ENCODE data around the gene CHST12. TPM values are rescaled to one million over a fixed set of nuclear protein-coding genes. Genes with fewer than 3 reads are reported as not detected.

CHST12 gene
- total RNA-seq, 1 donor from 2014 or later, result 22.4 TPM

DNA sequence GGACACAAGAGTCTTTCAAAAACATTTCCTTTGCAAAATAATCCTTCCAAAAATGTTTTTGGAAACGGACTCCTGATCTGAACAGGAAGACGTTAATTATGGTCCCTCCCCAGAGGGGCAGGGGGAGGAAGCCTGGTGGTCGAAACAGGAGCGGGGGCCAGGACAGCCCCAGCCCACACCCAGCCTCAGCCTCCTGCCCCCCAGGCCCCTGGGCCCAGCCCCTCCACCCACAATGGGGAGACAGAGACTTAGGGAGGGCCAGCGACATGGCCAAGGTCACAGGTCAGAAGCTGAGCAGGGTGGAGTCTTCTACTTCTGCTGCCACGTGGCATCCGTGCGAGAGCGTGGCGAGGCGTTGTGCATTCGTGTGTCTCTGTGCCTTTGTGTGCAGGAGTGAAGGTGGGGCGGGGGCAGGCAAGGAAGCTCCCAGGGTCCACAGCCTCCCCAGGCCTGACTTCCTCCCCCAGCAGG is 86.8 kb downstream of the CHST12 start:
- no peak for TF ChIP-seq CTCF (conservative IDR thresholded peaks at IDR 0.05)
- DNase-seq (ENCODE audit: extremely low spot score, unreplicated experiment), result no peak
- Mint-ChIP-seq H3K4me3 (no peak overlapping the region), H3K36me3 (no peaks in the 10 kb centered on the region), H3K27me3 (no peaks in the 10 kb centered on the region), H3K27ac (no peak overlapping the region), H3K4me1 (ENCODE audit: unreplicated experiment) (peaks cover 17% of the 10 kb centered on the region), H3K9me3 (no peaks in the 10 kb centered on the region)

- no peaks in the 10 kb centered on the region for H3K27me3 Mint-ChIP-seq
- no peak for DNase-seq (ENCODE audit: extremely low spot score, unreplicated experiment)
- H3K9me3 Mint-ChIP-seq, result no peaks in the 10 kb centered on the region
- TF ChIP-seq CTCF (conservative IDR thresholded peaks at IDR 0.05), result no peak
- H3K36me3 Mint-ChIP-seq, result no peaks in the 10 kb centered on the region
- H3K4me1 Mint-ChIP-seq (ENCODE audit: unreplicated experiment), result peaks cover 17% of the 10 kb centered on the region
- H3K27ac Mint-ChIP-seq, result no peak overlapping the region
- no peak overlapping the region for H3K4me3 Mint-ChIP-seq
Measured at GRCh38 chr7:2492038-2492437, 88.6 kb downstream of the CHST12 start.

DNA sequence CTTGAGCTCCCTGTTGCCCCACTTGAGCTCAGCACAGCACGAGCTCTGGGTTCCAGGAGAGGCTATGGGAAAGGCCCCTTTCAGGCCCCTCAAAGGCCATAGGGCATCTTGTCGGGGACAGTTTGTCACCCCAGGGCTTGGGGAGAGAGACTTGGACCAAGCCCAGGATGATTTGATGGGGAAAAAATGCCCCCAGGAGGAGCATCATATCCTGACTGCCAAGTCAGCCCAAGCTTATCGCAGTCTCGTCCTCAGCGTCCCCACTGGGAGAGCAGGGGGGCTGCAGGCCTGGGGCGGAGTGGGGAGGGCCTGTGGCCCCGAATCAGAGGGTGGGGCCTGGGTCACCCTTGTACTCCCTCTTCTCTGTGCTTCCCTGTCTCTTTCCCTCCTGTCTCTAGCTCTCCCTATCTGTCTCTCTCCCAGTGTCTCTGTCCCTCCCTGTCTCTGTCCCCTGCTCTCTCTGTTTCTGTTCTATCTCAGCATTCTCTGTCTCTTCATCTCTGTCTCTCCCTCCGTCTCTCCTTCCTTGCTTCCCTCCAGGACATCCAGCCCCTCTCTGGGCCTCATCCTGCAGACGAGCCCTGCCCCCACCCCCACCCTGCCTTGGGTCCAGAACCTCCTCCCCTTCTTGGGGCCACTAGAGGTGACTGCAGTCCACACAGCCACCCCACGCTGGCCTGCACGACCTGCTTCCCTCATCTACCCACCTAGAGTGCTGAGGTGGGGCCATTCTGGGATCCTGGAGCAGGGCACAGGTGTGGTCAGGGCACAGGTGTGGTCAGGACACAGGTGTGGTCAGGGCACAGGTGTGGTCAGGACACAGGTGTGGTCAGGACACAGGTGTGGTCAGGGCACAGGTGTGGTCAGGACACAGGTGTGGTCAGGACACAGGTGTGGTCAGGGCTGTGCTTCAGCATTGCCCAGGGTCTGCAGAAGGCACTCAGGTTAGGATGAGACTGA is 90.1 kb downstream of the CHST12 start:
- Mint-ChIP-seq H3K9me3 (no peaks in the 10 kb centered on the region), H3K4me3 (no peak overlapping the region), H3K27me3 (no peaks in the 10 kb centered on the region), H3K4me1 (ENCODE audit: unreplicated experiment) (peaks cover 19% of the 10 kb centered on the region), H3K27ac (no peak overlapping the region), H3K36me3 (no peaks in the 10 kb centered on the region)
- TF ChIP-seq CTCF (conservative IDR thresholded peaks at IDR 0.05), result no peak
- no peak for DNase-seq (ENCODE audit: extremely low spot score, unreplicated experiment)

DNA sequence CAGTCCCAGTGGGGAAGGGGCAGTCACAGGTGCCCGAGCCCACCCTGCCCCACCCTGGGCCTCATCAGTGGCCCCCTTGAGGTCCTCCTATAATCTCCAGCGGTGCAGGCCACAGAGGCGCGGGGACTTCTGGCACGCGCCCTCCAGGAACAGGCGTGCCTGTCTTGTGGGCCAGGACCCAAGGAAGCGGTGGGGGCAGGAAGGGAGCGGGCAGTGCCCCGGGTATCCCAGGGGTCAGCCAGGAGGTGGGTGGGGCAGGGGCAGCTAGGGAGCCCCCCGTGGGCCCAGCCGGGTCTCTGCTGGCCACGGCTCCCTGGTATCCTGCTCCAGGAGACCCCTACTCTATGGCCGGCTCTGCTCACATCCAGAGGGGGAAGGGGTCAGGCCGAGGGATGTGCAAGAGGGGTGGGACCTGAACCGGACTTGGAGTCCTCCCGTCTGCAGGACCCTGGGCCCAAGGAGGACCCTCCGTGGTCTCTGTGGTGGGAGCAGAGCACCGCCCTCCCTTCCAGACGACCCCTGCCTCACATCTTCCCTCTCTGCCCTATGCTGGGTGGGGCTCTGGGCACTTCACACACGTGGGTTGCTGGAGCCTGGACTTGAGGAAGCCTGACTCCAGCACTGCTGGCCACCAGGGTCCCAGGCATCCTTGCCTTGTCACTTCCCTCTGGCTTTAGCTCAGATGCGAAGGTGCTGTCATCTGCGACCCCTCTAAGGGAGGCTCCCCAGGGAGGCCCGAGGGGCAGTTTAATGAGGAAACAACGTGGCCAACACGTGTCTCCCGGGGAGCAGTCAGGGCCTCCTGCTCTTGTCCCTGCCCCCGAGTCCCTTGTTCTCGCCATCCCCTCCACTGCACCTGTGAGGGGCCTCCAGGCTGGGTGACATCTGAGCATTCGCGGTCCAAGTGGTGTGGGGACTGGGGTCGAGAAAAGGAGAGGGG is 91.0 kb downstream of the CHST12 start:
- Mint-ChIP-seq H3K27me3 (no peaks in the 10 kb centered on the region), H3K27ac (no peak overlapping the region), H3K4me1 (ENCODE audit: unreplicated experiment) (peaks cover 17% of the 10 kb centered on the region), H3K4me3 (no peak overlapping the region), H3K36me3 (no peaks in the 10 kb centered on the region), H3K9me3 (no peaks in the 10 kb centered on the region)
- no peak for DNase-seq (ENCODE audit: extremely low spot score, unreplicated experiment)
- no peak for TF ChIP-seq CTCF (conservative IDR thresholded peaks at IDR 0.05)

DNA sequence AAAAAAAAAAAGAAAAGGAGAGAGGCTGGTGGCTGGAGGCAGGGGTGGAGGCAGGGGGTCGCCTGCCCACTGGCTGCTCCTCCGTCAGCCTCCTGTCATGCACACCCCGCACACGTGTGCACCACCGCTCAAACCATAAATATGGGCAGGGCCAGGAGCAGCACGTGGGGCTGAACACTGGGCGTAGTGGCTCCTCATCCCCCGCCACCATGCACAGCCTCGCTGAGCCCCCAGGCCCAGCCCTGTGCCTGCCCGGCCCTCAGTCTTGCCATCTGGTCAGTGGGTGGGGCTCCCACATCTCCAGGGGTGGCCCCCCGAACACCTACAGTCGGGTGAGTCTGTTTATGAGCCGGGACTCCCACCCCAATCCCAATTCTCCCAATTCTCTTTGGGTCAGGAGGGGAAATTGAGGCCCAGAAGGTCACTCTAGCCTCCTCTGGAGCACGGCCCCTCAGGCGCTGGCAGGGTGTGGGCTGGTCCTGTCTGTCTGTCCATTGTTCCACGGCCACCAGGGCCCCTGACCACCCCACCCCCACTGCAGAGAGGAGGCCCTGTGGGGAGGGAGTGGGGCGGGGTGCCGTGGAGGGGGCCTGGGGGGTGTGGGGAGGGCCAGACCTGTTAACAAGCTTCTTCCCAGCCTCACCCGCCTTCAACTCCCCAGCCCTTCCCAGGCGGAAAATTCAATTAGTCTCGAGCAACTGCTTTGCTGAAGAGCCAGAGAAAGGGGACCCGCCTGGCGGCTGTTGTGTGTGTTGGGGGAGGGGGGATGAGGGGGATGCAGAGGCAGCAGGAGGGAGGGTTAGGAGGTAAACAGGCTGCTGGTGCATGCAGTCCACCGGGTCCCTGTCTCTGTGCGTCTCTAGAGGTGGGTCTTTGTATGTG is 92.2 kb downstream of the CHST12 start:
- DNase-seq (ENCODE audit: extremely low spot score, unreplicated experiment), result no peak
- peaks cover 20% of the 10 kb centered on the region for H3K4me1 Mint-ChIP-seq (ENCODE audit: unreplicated experiment)
- TF ChIP-seq CTCF (conservative IDR thresholded peaks at IDR 0.05), result no peak
- H3K4me3 Mint-ChIP-seq, result no peak overlapping the region
- H3K36me3 Mint-ChIP-seq, result no peaks in the 10 kb centered on the region
- H3K27me3 Mint-ChIP-seq, result no peaks in the 10 kb centered on the region
- H3K27ac Mint-ChIP-seq, result no peak overlapping the region
- no peaks in the 10 kb centered on the region for H3K9me3 Mint-ChIP-seq
